Amniotic stem cell (primary cell): Measurements from ENCODE around the gene LSM14B.
"Not testable (repeated sequence)": the region's sequence is repeated elsewhere in the genome, so short reads cannot be mapped to it uniquely, and the experiment has no call there.

Experiments used
- DNase-seq: peaks from one replicate; lab custom pipeline; 2025; lab: John Stamatoyannopoulos, UW

Gene LSM14B

GRCh38 chr20:62121776-62122653, at the start of gene LSM14B:
Gene LSM14B, plus strand, starts transcription at chr20:62122475. Its CDS starts 192 bp downstream, at chr20:62122667.
- peak; percentile 86 for DNase-seq

GRCh38 chr20:62073323-62073722, 49.0 kb upstream of the LSM14B start:
- DNase-seq, result no peak

DNA sequence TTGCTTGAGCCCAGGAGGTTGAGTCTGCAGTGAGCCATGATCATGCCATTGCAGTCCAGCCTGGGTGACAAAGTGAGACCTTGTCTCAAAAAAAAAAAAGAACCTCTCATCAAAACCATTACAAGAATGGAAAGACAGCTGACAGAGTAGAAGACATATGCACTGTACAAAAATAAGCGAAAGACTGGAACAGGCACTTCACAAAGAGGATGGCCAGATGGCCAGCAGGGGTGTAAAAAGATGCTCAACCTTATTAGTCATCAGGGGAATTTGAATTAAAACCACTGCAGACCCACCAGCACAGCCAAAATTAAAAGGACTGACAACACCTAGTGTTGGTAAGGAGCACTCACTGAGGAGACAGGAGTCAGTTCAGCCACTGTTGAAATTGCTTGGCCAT, 43.1 kb upstream of the LSM14B start:
- no peak for DNase-seq

GRCh38 chr20:62080249-62080990, 41.9 kb upstream of the LSM14B start:
- DNase-seq, result no peak

DNA sequence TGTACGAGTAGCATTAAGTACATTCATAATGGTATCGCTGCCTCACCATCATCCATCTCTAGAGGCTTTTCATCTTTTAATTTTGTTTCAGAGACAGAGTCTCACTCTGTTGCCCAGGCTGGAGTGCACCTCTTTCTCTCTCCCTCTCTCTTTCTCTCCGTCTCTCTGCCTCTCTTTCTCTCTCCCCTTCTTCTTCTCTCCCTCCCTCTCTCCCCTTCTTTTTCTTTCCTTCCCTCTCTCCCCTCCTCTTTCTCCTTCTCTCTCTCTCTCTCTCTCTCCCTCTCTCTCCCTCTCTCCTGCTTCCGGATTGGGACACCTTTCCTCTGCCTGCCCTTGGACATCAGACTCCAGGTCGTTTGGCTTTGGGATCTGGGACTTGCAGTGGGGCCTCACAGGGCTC, 39.0 kb upstream of the LSM14B start:
- DNase-seq, result no peak

GRCh38 chr20:62084224-62084623, 38.1 kb upstream of the LSM14B start:
- DNase-seq, result not testable (repeated sequence)

DNA sequence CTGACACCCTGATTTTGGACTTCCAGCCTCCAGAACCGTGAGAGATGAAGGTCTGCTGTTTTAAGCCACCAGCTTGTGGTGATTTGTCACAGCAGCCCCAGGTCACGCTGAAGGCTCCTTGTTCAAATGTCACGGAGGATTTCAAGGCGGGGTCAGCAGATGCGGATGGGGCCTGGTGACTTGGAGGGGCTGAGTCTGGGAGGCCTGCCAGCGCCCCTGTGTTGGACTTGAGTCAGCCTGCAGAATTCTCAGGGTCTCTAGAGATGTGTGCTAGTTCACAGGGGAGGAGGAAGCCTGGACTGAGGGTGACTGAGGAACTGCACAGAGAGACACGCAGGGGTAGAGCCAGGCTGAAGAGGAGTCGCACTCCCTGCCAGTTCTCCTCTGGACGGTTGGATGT, 37.1 kb upstream of the LSM14B start:
- DNase-seq, result no peak

DNA sequence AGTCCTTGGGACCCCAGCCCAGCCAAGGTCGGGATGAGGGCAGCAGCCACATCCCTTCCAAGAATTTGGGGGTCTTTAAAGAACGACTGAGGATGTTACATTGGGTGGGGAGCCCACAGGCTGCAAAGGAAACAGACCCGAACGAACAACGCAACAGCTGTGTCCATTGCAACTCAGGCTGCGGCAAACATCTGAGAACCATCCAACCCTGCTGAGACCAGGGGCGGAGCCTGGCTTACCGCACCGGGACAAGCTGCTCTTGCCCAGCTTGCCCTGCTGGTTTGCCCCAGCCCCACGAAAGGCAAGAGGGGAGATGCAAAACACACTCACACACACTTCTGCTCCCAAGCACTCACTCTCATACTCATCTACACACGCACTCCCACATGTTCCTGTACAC, 35.0 kb upstream of the LSM14B start:
- no peak for DNase-seq

DNA sequence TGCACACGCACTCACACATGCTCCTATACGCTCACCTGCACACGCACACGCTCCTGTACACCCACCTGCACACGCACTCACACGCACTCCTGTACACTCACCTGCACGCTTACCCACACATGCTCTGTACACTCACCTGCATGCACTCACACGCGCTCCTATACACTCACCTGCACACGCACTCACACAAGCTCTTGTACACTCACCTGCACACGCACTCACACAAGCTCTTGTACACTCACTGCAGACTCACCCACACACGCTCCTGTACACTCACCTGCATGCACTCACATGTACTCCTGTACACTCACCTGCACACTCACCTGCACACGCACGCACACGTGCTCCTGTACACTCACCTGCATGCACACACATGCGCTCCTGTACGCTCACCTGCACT, 34.6 kb upstream of the LSM14B start:
- DNase-seq, result no peak

DNA sequence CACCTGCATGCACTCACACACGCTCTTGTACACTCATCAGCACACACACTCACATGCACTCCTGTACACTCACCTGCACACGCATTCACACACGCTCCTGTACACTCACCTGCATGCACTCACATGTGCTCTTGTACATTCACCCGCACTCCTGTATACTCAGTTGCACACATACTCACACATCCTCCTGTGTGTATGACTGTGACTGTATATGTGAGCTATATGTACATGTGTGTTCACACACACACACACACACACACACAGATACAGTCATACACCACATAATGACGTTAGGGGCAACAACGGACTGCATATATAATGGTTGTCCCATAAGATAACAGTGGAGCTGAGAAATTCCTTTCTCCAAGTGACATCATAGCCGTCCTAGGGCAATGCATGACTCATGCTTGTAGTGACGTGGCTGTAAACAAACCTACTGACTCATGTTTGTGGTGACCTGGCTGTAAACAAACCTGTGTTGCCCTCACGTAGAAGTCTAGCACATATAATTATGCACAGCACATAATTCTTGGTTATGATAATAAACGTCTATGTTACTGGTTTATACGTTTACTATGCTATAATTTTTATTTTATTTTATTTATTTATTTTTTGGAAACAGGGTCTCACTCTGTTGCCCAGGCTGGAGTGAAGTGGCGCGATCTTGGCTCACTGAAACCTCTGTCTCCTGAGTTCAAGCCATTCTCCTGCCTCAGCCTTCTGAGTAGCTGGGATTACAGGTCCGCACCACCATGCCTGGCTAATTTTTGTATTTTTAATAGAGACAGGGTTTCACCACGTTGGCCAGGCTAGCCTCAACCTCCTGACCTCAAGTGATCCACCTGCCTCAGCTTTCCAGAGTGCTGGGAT, 33.8 kb upstream of the LSM14B start:
- peak; percentile 36 for DNase-seq

- DNase-seq, result no peak
Observed at GRCh38 chr20:62089393-62089792, 32.9 kb upstream of the LSM14B start.

- DNase-seq, result no peak
Observed at GRCh38 chr20:62096421-62097380, 25.6 kb upstream of the LSM14B start.

DNA sequence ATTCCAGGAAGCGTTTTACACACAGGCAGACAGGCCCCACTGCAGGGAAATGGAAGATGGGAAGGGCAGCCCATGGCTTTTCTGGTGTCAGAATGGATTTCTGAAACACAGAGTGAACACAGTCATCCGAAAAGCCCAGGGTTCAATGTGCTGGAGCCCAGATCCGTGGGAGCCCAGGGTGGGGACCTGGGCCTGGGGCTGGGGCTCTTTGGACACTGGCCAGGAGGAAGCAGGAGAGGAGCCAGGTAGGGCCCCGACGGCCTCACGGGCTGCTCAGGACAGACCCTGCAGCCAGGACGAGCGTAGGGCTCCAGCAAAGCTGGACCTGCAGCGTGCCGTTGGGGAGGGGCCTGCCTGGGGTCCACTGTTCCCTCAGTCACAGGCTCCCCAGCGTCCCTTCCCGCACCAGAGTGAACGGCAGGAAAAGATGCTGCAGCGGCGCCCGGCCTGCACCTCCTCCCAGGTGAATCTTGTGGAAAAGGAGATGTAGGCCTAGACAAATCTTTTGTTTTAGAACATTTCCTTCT, 24.3 kb upstream of the LSM14B start:
- no peak for DNase-seq

GRCh38 chr20:62101078-62101477, 21.2 kb upstream of the LSM14B start:
- DNase-seq, result no peak

GRCh38 chr20:62103508-62104233, 18.6 kb upstream of the LSM14B start:
- no peak for DNase-seq

GRCh38 chr20:62104234-62104789, 18.0 kb upstream of the LSM14B start:
- DNase-seq, result no peak

- no peak for DNase-seq
Observed at GRCh38 chr20:62104791-62105345, 17.4 kb upstream of the LSM14B start.

- DNase-seq, result no peak
Observed at GRCh38 chr20:62105592-62105991, 16.7 kb upstream of the LSM14B start.

GRCh38 chr20:62111148-62111547, 11.1 kb upstream of the LSM14B start:
- DNase-seq, result no peak
